Thyroid gland (tissue), 4 donors: Measurements from ENCODE around the gene TRAPPC1. TPM values are rescaled to one million over a fixed set of nuclear protein-coding genes. Genes with fewer than 3 reads are reported as not detected.

Experiments used
- DNase-seq, 2 donors: peaks; one replicate each; pipeline ENCODE4 v3.0.0-alpha.2; 2019
- H3K27ac ChIP-seq, 3 donors: fragments of 200-600 bp; sonication (generic); 1 replicate in 2 of 3; 2 replicates in 1 of 3; pipeline ENCODE4 v1.5.1; 2016 to 2019; ENCODE audit warnings: mild to moderate bottlenecking in 1 of 3, moderate library complexity in 1 of 3
- H3K27me3 ChIP-seq: fragments of 200-600 bp; sonication (generic); one replicate; pipeline ENCODE4 v1.5.1; 2019
- H3K36me3 ChIP-seq, 2 donors: fragments of 200-600 bp; sonication (generic); one replicate each; pipeline ENCODE4 v1.5.1; 2016 to 2019
- H3K4me1 ChIP-seq, 2 donors: fragments of 200-600 bp; sonication (generic); one replicate each; pipeline ENCODE4 v1.5.1; 2017 to 2019
- H3K4me3 ChIP-seq, 3 donors: fragments of 200-600 bp; sonication (generic); replicated peaks in 1 of 3; 1 replicate in 2 of 3; 2 replicates in 1 of 3; pipeline ENCODE4 v1.5.1; 2016; ENCODE audit warnings: mild to moderate bottlenecking in 1 of 3
- H3K9me3 ChIP-seq: fragments of 200-600 bp; sonication (generic); one replicate; pipeline ENCODE4 v1.5.1; 2017
- CTCF ChIP-seq, 6 experiments: fragments of 200-600 bp in 3 of 6; fragments of 450-650 bp in 3 of 6; sonication (generic) in 3 of 6; IDR thresholded peaks; one replicate each; pipeline ENCODE4 v1.5.1; 2016 to 2019; ENCODE audit warnings: antibody characterized with exemption in 6 of 6, mild to moderate bottlenecking in 2 of 6, inconsistent platforms in 1 of 6, moderate library complexity in 1 of 6
- POLR2A ChIP-seq, 2 donors: fragments of 450-650 bp; IDR thresholded peaks; one replicate each; pipeline ENCODE4 v1.6.1; 2017; ENCODE audit warnings: antibody characterized with exemption in 2 of 2, mild to moderate bottlenecking in 2 of 2, moderate library complexity in 1 of 2
- WGBS, 2 donors: methylation state at CpG; one replicate each; pipeline ENCODE4 v1.1.5; 2017; 5-methylcytosine and 5-hydroxymethylcytosine counted together
- intact Hi-C: fragments of 100-400 bp; cut with DNase I; formaldehyde crosslinking; loops from one replicate; pipeline ENCODE4 v1.15.1; 2023
- total RNA-seq, 4 donors: library from RNA; depleted of rRNA; stranded (reverse); fragments of >200 nt; gene quantifications; one replicate each; pipeline ENCODE4 v1.2.3, GENCODE V29; 2016

The TRAPPC1 gene
- total RNA-seq, 4 donors from 2014 or later: 40.2 to 59.0 (median 53.4) TPM

- no peak for TF ChIP-seq POLR2A (IDR thresholded peaks at IDR 0.05)
- TF ChIP-seq CTCF (IDR thresholded peaks at IDR 0.05): peak; percentile 24 to 85 (median 62)
- intact Hi-C loops: loop anchor here (5.0 kb wide), 1 partner anchor 79 kb away; no protein-coding TSS in a partner anchor
- peaks cover 11 to 17% of the 10 kb centered on the region in 2 donors for H3K4me1 ChIP-seq
Observed at GRCh38 chr17:7912927-7913524, 18.7 kb downstream of the TRAPPC1 start.

GRCh38 chr17:7911116-7911515 is 20.6 kb downstream of the TRAPPC1 start:
- DNase-seq: no peak
- Histone ChIP-seq H3K27ac (no peak overlapping the region), H3K9me3 (no peaks in the 10 kb centered on the region), H3K27me3 (no peaks in the 10 kb centered on the region), H3K4me1 (peaks cover 4 to 8% of the 10 kb centered on the region in 2 donors), H3K4me3 (no peak overlapping the region), H3K36me3 (peaks cover 46 to 50% of the 10 kb centered on the region in 2 donors)
- TF ChIP-seq POLR2A (IDR thresholded peaks at IDR 0.05) (no peak), CTCF (IDR thresholded peaks at IDR 0.05) (no peak)
- 69 to 72% methylated on average over 9 of the region's 9 CpGs for WGBS, 2 donors
- intact Hi-C loops: loop anchor here (5.0 kb wide), 1 partner anchor 81 kb away; no protein-coding TSS in a partner anchor

More at GRCh38 chr17:7912927-7913524, 18.7 kb downstream of the TRAPPC1 start:
- Histone ChIP-seq H3K4me3 (no peak overlapping the region), H3K27me3 (no peaks in the 10 kb centered on the region), H3K36me3 (peaks cover 28 to 36% of the 10 kb centered on the region in 2 donors), H3K9me3 (no peaks in the 10 kb centered on the region), H3K27ac (no peak overlapping the region)
- peak in 1 of 2 donors; percentile 34 for DNase-seq
- WGBS, 2 donors: 49 to 53% methylated on average over 3 of the region's 3 CpGs

DNA sequence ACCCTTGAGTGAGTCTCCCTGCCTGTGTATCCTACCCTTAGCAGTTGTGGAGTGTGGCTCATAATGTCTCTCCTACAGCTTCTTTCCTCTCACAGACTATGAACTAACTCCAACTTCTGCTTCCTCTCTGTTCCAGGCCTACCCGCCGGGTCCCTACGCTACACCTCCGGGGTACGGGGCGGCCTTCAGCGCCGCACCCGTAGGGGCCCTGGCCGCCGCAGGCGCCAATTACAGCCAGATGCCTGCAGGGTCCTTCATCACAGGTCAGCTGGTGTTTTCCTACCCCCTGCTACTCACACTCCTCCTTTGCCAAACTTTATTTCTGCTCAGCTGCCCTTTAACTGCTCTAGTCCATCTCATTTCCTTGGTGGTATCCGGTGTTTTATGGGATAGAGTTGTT is 21.0 kb downstream of the TRAPPC1 start:
- Histone ChIP-seq H3K9me3 (no peaks in the 10 kb centered on the region), H3K36me3 (peaks cover 49 to 54% of the 10 kb centered on the region in 2 donors), H3K27me3 (no peaks in the 10 kb centered on the region), H3K4me1 (peaks cover 3 to 7% of the 10 kb centered on the region in 2 donors), H3K4me3 (no peak overlapping the region), H3K27ac (no peak overlapping the region)
- no peak for DNase-seq
- intact Hi-C loops: loop anchor here (5.0 kb wide), 1 partner anchor 82 kb away; no protein-coding TSS in a partner anchor
- no peak for TF ChIP-seq POLR2A (IDR thresholded peaks at IDR 0.05)
- TF ChIP-seq CTCF (IDR thresholded peaks at IDR 0.05): no peak
- 96 to 98% methylated on average over 13 of the region's 13 CpGs for WGBS, 2 donors

GRCh38 chr17:7910281-7910680 is 21.5 kb downstream of the TRAPPC1 start:
- no peak for TF ChIP-seq POLR2A (IDR thresholded peaks at IDR 0.05)
- no peak for TF ChIP-seq CTCF (IDR thresholded peaks at IDR 0.05)
- no peak overlapping the region for H3K4me3 ChIP-seq
- peaks cover 3 to 6% of the 10 kb centered on the region in 2 donors for H3K4me1 ChIP-seq
- 96% methylated on average over 15 of the region's 15 CpGs for WGBS, 2 donors
- H3K27ac ChIP-seq: no peak overlapping the region
- H3K36me3 ChIP-seq: peaks cover 51 to 57% of the 10 kb centered on the region in 2 donors
- no peak for DNase-seq
- intact Hi-C loops: loop anchor here (5.0 kb wide), 1 partner anchor 82 kb away; no protein-coding TSS in a partner anchor
- no peaks in the 10 kb centered on the region for H3K9me3 ChIP-seq
- no peaks in the 10 kb centered on the region for H3K27me3 ChIP-seq

- DNase-seq: no peak
- 95% methylated on average over 23 to 29 of the region's 29 CpGs for WGBS, 2 donors
- intact Hi-C loops: no loop called here
- Histone ChIP-seq H3K27ac (no peak overlapping the region), H3K4me1 (peaks cover 0 to 3% of the 10 kb centered on the region in 2 donors), H3K9me3 (no peaks in the 10 kb centered on the region), H3K27me3 (no peaks in the 10 kb centered on the region), H3K36me3 (peaks cover 52 to 64% of the 10 kb centered on the region in 2 donors), H3K4me3 (no peak overlapping the region)
- TF ChIP-seq POLR2A (IDR thresholded peaks at IDR 0.05) (no peak), CTCF (IDR thresholded peaks at IDR 0.05) (no peak)
Observed at GRCh38 chr17:7909089-7909488, 22.7 kb downstream of the TRAPPC1 start.
